Measurements from ENCODE around the gene KLHL18. TPM values are rescaled to one million over a fixed set of nuclear protein-coding genes. Genes with fewer than 3 reads are reported as not detected.
"Not testable (repeated sequence)": the region's sequence is repeated elsewhere in the genome, so short reads cannot be mapped to it uniquely, and the experiment has no call there.

KLHL18 gene
- 15.8 TPM for polyA plus RNA-seq (ENCODE audit: insufficient read length)

DNA sequence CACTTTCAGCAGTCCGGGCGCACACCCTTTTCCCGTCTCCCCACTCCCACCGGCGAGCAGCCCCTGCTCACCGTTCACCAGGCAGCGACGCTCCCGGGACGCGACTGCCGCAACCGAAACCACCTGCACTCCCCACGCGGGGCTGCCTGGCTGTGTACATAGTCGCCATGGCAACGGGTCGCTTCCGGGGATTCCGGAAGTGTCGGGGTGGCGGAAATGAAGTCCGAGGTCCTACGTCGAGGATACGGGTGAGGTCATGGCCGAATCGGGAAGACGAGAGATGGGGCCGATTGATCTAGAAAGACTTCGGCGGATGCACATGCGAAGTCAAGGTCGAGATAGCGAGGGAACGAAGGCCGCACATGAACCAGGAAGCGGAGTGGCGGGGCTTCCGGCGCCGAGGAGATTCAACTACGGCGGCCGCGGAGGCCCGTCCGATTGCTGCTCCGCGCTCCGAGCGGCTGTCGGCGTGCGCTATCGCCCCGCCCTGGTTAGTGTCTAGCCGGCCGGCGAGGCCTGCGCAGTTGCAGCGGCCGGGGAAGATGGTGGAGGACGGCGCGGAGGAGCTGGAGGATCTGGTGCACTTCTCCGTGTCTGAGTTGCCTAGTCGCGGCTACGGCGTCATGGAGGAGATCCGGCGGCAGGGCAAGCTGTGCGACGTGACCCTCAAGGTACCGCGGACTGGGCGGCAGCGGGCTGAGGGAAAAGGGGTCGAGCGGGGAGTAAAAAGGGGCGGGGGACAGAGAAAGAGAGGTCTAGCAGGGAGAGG lies at the start of gene KLHL18, which contains the start of gene KIF9:
TSS of gene KLHL18 (plus strand) at position 521 of the 769 bp plus-strand sequence. CDS start at position 543, 22 bp downstream.
TSS of gene KIF9 (minus strand) at position 376 of the 769 bp plus-strand sequence. CDS start 5,425 bp downstream, outside the sequence.
- DNase-seq (ENCODE audit: low read depth): peak; percentile 91

DNA sequence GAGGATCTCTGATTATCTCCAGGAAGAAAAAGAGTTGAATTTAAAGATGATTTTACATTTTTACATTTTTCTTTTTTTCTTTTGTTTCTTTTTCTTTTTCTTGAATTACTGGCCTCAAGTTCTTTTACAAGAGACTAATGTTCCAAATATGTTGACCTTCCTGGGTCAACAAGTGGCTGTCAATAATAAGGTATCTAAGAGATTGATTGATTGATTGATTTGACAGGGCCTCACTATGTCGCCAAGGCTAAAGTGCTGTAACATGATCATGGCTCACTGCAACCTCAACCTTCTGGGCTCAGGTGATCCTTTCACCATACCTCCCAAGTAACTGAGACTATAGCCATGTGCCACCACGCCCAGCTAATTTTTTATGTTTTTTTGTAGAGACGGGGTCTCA lies 44.7 kb upstream of the KLHL18 start:
- DNase-seq (ENCODE audit: low read depth): no peak

DNA sequence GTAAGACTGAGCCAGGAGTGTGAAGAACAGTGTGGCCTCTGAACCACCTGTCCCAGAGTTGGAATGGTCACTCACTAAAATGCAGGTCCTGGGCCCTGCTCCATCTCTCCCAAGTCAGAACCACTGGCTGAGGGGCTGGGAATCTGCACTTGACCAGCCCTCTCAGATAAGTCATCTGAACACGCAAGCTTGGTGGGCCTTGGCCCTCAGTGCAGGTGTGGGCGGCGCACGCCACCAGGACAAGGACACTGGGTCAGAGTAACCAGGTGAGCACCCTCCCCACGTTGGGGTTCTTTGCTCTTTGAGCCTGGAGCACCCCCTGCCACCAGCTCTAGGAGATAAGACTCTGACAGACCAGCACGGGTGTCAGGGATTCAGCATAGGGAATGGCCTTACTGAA lies 42.8 kb upstream of the KLHL18 start:
- DNase-seq (ENCODE audit: low read depth): no peak

DNA sequence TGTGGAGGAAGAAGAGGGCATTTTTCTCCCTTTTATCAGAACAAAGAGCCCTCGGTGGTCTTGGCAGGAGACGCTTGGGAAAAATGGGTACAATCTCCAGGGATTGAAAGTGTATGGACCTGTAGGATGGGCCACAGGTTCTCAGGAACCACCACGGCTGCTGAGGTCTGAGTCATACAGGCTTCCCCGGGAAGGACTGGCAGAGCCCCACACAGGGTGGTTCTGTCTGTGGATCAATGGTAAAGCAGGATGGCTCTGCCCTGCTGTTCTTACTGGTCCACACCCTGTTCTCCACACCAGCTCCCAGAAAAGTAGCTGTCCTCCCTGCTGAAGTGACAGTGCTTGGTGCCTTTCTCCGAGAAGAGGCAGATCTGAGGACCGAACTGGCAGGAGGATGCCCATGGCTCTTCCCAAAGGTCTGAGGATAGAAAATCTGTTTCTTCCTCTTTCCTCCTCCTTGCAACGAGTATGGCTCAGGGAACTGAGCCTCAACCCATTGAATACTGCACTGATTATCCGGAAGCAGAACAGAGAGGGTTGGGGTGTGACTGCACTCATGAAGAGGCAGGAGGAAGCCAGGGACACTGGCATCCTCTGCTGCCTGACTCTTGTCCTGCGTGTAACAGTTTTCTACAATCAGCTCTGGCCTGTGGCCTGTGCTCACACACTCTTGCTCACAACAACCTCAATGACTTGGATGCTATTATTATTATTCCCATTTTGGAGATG lies 39.2 kb upstream of the KLHL18 start:
- DNase-seq (ENCODE audit: low read depth): no peak

DNA sequence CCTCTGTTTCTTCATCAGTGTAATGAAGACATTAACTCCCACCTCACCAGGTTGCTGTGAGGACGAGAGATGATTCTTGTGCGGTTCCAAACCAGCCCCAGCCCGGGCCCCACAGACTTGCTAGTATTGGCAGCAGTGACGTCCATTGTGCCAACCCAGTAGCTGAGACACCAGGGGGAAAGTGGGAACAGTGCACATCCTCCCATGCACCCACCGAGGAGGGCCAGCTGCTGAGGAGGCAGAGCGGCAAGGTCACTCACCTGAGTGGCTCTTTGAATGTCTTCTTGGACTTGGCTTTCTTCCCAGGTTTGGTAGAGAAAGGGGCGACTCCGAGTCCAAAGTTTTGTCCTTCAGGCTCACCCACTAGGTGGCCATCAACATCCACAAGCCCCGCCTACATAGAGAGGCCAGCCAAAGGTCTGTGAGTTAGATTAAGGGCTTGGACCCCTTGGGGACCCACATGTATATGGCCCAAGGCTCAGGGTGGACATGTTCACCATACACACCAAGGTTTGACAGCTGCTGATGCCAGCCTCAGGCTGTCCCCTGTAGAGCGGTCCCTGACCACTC lies 38.1 kb upstream of the KLHL18 start:
- no peak for DNase-seq (ENCODE audit: low read depth)

DNA sequence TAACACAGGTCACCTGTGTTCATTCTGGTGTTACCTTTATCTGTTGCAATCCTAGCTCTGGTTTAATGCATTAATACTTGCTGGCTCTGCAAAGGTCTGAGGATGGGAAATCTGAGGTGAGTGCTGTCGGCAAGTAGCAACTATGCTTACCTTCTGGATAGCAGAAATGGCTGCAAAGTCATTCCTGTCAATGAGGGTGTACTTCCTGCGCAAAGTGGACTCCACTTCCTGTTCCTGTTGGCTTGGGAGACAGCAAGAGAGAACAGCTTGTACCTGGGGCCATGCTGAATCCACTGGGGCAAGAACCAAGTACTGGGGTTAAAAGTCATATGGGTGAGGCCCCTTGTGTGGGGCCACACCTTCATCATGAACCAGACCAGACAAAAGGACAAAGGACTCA lies 37.5 kb upstream of the KLHL18 start:
- DNase-seq (ENCODE audit: low read depth): no peak

DNA sequence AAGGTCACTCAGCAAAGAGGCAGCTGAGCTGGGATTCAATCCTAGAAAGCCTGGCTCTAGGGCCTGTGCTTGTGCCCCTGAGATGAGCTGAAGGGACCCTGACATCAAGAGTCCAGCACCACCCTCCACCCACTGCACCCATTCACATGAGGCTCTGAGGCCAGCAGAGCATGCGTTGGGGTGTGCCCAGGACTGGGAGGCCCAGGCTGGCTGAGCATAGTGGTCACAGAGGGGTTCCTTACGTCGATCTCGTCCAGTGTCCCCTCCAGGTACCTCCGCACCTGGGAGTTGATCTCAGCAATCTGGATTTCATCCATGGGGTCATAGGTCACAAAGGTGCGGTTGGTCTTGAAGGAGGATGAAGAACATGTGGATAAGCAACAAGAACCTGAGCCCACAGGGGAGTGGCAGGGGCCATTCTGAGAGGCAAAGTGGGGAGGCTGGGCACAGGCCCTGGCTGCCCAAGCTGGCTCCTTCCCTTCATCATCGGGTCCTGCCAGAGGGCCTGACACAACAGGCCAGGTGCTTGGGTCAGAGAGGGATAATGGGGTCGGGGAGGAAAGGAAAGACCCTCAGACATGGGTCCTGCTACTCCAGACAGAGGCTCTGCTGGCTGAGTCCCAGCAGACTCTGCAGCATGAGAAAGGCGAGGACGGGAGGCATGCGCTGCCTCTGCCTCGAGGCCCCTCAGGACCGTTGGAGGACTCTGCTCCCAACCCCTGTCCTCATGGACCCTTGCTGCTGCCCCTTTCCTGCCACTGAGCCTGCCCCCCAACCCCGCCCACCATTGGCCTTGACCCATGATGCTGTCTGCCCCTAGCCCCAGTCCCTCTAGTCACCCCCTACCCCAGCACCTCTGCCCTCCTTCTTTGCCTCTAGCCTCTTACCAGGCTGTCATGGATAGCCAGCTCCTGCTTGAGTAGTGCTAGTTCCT lies 35.3 kb upstream of the KLHL18 start:
- DNase-seq (ENCODE audit: low read depth): no peak

DNA sequence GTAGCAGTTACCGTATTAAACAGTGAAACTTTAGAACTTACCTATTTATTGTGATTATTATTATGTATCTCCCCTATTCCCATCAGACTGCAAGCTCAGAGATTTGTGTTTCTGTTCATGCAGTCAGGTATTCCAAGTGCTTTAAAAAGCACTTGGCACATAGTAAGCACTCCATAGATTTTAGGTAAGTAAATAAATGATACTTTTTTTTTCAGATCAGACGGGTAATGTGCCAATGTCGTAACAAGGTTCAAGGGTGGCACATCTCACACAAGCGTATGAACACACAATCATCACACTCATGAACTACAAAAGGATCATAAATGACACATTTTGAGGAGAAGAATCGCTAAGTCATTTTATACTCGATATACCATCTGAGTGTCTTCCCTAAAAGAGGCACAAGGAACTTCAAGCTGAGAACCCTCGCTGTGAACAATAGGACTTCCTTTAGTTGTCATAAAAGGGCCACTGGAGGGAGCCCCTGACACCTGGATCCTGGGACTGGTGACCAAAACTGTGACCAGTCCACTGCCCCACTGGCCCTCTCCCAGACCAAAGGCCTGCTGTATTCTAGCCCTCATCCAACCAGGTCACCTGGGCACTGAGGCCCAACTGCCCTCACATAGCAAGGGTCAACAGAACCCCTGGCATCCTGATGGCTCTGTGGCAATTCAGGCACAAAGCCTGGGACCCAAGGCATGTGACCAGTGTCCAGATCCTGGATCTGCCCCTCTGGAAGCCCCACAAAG lies 32.3 kb upstream of the KLHL18 start:
- no peak for DNase-seq (ENCODE audit: low read depth)

DNA sequence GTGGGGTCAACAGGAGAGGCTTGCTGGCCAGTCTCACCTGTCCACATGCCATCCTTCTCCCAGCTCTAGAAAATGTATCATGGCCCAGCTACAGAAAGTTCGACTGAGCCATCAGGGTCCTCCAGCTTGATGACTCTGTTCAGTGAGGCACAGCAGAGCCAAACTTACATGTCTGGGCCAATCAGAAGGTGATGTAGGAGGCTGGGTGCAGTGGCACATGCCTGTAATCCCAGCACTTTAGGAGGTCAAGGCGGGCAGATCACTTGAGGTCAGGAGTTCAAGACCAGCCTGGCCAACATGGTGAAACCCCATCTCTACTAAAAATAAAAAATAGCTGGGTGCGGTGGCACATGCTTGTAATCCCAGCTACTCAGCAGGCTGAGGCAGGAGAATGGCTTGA lies 31.7 kb upstream of the KLHL18 start:
- DNase-seq (ENCODE audit: low read depth): not testable (repeated sequence)

DNA sequence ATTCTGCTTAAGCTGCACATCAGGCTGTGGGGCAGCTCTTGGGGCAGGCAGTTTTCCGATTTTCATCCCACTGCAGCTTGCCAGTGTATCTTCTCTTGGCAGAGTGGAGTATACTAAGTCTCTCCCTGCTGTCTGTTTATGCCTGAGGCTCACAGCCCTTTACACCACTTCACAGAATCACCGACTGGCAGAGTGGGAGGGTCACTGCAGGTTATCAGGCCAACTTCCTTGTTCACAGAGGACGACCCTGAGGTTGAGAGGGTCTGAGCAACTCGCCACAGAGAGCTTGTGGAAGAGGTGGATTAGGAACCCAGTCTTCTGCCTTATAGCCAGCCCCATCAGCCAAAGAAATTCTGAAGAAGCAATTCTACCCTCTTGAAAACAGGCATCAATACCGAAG lies 31.1 kb upstream of the KLHL18 start:
- no peak for DNase-seq (ENCODE audit: low read depth)

DNA sequence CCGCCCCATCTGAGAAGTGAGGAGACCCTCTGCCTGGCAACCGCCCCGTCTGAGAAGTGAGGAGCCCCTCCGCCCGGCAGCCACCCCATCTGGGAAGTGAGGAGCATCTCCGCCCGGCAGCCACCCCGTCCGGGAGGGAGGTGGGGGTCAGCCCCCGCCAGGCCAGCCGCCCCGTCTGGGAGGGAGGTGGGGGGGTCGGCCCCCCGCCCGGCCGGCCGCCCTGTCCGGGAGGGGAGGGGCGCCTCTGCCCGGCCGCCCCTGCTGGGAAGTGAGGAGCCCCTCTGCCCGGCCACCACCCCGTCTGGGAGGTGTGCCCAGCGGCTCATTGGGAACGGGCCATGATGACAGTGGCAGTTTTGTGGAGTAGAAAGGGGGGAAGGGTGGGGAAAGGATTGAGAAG lies 26.4 kb upstream of the KLHL18 start:
- DNase-seq (ENCODE audit: low read depth): not testable (repeated sequence)

DNA sequence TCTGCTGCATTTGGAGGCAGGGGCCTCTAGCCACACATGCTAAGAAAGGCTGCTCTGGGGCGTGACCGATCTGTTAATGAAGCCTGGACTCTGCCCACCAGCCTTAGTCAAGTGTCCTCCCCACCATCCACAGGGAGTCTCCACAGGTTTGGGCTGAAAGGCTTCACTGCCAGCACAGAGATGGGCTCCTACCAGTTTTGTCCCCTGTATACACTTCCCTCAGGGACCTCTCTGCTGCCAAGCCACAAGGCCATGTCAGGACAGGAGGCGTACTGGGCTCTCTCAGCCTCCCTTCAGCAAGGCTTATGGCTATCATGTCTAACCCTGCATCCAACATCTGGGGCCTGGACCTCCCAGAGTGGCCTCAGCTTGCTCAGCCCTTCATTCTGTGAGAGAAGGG lies 23.6 kb upstream of the KLHL18 start:
- no peak for DNase-seq (ENCODE audit: low read depth)

DNA sequence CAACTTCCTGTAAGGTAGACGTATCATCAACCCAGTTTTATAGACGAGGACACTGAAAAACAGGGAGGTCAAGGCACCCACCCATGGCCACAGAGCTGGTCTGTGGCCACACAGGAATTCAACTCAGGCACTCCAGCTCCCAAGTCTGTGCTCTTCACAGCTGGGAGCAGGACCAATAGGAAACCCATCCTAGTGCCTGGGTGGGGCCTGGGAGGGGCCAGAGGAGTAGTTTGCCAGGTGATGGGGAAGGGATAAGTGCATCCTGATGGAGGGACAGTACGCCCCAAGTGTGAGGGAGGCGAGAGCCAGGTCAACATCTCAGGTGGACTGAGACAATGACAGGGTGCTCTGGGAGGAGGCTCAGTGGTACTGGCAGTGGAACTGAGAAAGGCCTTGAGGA lies 22.1 kb upstream of the KLHL18 start:
- no peak for DNase-seq (ENCODE audit: low read depth)

DNA sequence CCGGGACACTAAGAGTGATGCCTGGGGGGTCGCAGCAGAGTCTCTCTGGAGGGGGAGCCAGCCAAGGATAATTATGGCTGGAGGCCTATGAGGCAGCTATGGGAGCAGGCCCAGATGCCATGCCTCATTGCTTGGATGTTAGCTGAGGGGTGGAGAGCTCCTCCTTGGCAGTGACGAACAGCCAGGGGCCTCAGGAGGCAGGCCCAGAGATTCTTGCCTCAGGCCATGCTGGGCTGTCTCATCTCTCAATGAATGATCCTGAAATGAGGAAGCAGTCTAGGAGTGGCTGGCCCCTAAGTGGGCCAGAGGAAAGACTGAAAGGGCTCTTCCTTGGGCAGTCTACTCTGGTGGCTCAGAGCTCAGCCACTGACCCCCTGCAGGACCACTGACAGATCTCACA lies 21.4 kb upstream of the KLHL18 start:
- no peak for DNase-seq (ENCODE audit: low read depth)

DNA sequence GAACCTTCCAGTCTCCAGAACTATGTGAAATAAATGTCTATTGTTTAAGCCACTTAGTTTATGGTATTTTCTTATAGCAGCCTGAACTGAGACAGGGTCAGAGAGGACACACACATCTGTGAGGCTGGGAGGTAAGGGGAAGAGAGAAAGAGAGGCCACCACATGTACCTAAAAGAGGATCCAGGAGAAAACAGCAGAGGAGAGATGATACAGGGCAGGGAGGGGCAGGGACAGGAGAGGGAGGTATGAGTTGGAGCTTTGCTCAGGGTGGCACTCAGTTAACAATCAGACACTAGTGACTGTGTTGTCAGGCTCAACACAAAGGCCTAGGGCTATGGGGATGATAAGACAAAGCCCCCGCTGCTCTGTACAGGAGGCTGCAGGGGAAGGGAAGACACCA lies 17.7 kb upstream of the KLHL18 start:
- DNase-seq (ENCODE audit: low read depth): no peak

DNA sequence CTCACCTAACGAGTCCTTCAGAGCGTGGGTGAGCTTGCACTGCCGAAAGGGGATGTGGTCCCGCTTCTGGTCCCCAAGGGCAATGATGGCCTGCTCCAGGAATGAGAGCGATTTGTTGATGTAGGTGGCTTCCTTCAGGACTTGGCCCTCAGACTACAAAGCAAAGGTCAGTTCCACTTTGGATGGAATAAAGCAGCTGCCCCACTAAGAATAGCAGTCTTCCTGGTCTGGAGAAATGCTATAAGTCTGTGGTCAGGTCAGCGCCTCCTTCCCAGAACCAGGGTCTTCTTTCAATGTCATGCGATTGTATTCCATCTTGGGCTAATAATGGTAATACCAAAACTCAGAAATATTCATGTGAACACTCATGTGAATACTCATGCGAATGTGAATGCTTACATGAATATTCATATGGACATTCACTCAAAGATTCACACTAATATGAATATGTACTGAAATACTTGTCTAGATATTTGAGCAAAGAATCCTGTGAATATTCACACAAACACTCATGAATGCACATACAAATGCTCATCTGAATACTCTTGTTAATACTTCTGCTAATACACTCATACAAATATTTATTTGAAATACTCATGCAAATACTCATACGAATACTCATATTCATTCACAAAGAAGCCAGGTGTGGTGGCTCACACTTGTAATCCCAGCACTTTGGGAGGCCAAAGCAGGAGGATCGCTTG lies 16.9 kb upstream of the KLHL18 start:
- DNase-seq (ENCODE audit: low read depth): no peak

DNA sequence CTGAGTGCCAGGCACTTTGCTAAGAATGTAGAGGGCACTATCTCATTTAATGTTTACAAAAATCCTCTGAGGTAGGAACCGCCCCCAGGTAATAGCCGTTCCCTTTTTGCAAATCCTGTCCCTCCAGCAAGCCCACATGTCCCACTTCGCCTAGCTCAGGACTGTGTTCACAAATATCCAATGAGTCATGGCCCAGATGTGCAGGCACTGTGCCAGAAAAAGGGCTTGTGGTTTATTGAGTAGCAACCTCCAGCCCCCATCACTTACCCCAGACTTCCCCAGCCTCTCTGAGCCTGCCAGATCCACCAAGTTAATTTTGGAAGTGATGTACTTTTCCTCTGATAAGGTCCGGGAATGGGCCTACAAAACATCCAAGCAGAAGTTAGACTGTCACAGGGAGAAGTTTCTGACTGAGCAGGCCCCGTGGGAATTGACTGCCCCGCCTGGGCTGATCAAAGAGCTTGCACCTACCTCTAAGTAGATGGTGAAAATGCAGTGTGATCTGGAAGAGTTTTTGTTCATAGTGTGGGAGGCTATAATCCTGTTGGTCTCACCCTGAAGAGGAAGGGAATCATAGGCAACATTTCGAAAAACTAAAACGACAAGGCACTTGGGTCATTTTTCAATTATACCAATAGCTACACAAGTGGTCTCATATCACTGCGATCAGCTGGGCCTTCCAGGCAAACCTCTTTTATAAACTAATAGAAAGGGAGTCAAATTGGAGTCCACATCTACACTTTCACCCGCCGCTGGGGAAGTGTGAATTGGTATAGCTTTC lies 15.8 kb upstream of the KLHL18 start:
- DNase-seq (ENCODE audit: low read depth): peak; percentile 68

DNA sequence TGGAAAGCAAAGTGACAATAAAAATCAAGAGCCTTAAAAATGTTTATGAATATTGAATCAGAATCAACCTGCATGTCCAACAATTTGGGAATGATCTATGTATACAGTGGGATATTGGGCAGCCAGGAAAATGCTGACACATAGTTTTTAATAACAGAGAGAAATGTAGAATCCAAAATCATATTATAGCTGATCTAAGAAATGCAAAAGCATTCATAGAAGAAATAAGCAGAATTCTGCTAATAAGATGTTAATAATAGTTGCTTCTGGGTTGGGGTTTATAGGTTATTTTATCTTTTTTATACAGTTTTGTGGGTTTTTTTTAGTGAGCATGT lies 15.3 kb upstream of the KLHL18 start:
- DNase-seq (ENCODE audit: low read depth): no peak

DNA sequence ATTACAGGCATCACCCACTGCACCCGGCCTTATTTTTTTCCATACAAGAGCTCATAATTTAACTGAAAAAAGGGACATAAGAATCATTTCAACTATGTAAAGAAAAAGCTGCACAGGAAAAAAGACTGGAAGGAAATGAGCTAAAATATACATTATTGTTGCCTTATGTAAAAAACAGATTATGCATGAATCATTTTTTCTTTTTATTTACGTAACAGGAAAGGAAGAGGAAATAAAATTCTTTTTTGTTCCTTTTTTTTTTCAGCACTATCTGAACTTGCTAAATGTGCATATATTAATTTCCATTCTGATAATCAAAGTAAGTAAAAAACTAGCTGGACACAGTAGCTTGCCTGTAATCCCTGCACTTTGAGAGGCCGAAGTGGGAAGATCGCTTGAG lies 12.2 kb upstream of the KLHL18 start:
- DNase-seq (ENCODE audit: low read depth): no peak

DNA sequence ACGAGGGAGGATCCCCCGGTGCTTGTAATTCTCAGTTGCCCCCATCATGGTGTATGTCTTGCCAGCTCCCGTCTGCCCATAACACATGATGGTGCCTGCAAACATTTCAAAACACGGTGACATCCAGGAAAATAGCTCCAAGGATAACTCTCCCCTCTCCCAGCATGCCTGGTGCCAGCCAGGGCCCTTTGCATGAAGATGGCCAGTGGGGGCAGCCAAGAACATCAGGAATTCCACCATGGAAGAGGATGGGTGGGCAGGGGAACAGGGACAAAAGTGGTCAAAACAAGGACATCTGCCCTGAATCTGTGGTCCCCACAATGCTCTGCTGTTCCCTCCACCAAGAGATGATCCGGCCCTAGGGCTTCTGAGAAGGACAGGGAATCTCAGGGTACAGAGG lies 9.2 kb upstream of the KLHL18 start:
- no peak for DNase-seq (ENCODE audit: low read depth)

All from forelimb muscle (tissue), 1 donor.